Lower leg skin (tissue), 4 donors: ENCODE results near the gene ZNF462. TPM values are rescaled to one million over a fixed set of nuclear protein-coding genes. Genes with fewer than 3 reads are reported as not detected.

Source experiments
- DNase-seq, 2 donors: peaks; one replicate each; pipeline ENCODE4 v3.0.0-alpha.2; 2019; ENCODE audit warnings: low spot score in 2 of 2
- H3K4me3 ChIP-seq: fragments of 200-600 bp; sonication (generic); 2 replicates; pipeline ENCODE4 v1.5.1; 2017; ENCODE audit warnings: mild to moderate bottlenecking, low read depth; ENCODE audit not compliant: poor library complexity, severe bottlenecking
- POLR2A ChIP-seq, 2 donors: fragments of 450-650 bp; IDR thresholded peaks; one replicate each; pipeline ENCODE4 v1.6.1; 2016 to 2017; ENCODE audit warnings: antibody characterized with exemption in 2 of 2, mild to moderate bottlenecking in 1 of 2, moderate library complexity in 1 of 2
- WGBS, 2 donors: methylation state at CpG; one replicate each; pipeline ENCODE4 v1.1.5; 2018; 5-methylcytosine and 5-hydroxymethylcytosine counted together
- intact Hi-C: fragments of 100-400 bp; cut with DNase I; formaldehyde crosslinking; loops from one replicate; pipeline ENCODE4 v1.15.0; 2023; ENCODE audit warnings: low total_unique reads
- total RNA-seq, 4 donors: library from RNA; depleted of rRNA; stranded (reverse); fragments of >200 nt; gene quantifications; one replicate each; pipeline ENCODE4 v1.1.0, GENCODE V29; 2016
- TF ChIP-seq, protein P1 (sequence below), 3 donors: fragments of 450-650 bp; IDR thresholded peaks; one replicate each; pipeline ENCODE4 v1.5.1; 2016; ENCODE audit warnings: antibody characterized with exemption in 3 of 3, mild to moderate bottlenecking in 3 of 3, moderate library complexity in 2 of 3

The ZNF462 gene
- total RNA-seq, 4 donors from 2014 or later = 13.3 to 19.9 (median 16.2) TPM

DNA sequence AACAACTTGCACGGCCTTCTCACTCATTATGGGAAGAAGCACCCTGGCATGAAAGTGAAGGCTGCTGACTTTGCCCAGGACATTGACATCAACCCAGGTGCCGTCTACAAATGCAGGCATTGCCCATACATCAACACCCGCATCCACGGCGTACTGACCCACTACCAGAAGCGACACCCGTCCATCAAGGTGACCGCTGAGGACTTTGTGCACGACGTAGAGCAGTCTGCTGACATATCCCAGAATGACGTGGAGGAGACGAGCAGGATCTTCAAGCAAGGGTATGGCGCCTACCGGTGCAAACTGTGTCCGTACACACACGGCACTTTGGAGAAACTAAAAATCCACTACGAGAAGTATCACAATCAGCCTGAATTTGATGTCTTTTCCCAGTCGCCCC lies 65.4 kb downstream of the ZNF462 start:
- TF ChIP-seq POLR2A (IDR thresholded peaks at IDR 0.05) = no peak
- TF ChIP-seq, protein P1, sequence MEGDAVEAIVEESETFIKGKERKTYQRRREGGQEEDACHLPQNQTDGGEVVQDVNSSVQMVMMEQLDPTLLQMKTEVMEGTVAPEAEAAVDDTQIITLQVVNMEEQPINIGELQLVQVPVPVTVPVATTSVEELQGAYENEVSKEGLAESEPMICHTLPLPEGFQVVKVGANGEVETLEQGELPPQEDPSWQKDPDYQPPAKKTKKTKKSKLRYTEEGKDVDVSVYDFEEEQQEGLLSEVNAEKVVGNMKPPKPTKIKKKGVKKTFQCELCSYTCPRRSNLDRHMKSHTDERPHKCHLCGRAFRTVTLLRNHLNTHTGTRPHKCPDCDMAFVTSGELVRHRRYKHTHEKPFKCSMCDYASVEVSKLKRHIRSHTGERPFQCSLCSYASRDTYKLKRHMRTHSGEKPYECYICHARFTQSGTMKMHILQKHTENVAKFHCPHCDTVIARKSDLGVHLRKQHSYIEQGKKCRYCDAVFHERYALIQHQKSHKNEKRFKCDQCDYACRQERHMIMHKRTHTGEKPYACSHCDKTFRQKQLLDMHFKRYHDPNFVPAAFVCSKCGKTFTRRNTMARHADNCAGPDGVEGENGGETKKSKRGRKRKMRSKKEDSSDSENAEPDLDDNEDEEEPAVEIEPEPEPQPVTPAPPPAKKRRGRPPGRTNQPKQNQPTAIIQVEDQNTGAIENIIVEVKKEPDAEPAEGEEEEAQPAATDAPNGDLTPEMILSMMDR (IDR thresholded peaks at IDR 0.05) = no peak
- WGBS, 2 donors = 97% methylated on average over 18 of the region's 18 CpGs
- no peak overlapping the region for H3K4me3 ChIP-seq
- intact Hi-C loops = no loop called here
- DNase-seq = no peak

DNA sequence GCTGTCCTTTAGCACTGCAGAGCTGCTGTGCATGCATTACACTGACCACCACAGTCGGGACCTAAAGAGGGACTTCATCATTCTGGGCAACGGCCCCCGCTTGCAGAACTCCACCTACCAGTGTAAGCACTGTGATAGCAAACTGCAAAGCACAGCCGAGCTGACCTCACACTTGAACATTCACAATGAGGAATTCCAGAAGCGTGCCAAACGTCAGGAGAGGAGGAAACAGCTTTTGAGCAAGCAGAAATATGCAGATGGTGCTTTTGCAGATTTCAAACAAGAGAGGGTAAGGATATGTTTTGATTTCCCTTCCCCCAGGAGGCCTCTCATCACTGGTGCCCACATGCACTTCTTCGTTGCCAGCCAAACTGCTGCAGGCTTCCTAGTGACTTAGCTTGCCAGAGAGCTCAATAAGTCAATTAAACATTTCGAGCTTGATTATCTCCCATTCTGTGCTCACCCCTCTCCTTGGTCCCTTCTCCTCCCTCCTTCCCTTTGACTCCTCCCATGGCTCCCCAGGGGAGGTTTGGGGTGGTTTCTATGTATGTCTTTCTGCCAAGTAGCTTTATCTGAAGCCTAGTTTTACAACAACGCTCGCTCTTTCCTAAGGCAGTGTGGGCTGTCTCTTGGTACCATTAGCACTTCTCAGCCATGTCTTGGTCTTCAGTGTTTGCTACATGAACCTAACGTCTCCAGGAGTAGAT lies 66.7 kb downstream of the ZNF462 start:
- no peak for DNase-seq
- TF ChIP-seq POLR2A (IDR thresholded peaks at IDR 0.05) = no peak
- TF ChIP-seq, protein P1 (IDR thresholded peaks at IDR 0.05) = no peak
- H3K4me3 ChIP-seq = no peak overlapping the region
- intact Hi-C loops = loop anchor here (5.0 kb wide), 1 partner anchor 1242 kb away; no protein-coding TSS in a partner anchor
- WGBS, 2 donors = 63 to 66% methylated on average over 11 of the region's 11 CpGs

DNA sequence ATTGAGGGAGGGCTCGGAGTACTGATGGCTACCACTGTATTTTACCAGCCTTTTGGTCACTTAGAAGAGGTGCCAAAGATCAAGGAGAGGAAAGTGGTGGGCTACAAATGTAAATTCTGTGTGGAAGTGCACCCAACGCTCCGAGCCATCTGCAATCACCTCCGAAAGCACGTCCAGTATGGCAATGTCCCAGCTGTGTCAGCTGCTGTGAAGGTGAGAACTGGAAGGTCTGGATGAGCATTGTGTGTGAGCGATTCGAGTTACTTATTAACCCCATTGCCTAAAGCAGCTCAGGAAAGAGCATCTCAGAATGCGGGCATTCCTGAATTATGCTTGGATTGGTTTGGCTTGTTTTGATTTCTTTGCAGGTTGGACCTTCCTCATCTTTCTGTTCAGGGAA lies 67.5 kb downstream of the ZNF462 start:
- no peak overlapping the region for H3K4me3 ChIP-seq
- TF ChIP-seq POLR2A (IDR thresholded peaks at IDR 0.05) = no peak
- TF ChIP-seq, protein P1 (IDR thresholded peaks at IDR 0.05) = no peak
- 93 to 96% methylated on average over 8 of the region's 8 CpGs for WGBS, 2 donors
- DNase-seq = no peak
- intact Hi-C loops = loop anchor here (5.0 kb wide), 1 partner anchor 1243 kb away; no protein-coding TSS in a partner anchor

DNA sequence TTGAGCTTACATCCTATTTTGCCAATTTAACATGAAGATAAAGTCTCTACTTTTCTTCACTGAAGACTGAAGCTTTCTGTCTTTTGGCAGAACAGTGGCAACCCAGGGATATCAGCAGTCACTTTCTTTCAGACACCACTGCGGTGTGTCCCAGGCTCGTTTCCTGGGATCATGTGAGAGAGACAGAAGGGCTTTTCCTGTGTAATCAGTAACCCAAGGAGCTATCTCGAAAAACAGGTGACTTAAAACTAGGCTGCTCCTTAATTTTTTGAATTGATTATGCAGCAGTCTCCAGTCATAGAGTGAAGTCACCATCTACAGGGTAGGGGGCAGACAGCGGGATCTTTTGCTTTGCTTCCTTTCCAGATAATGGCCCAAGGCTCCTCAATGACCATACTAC lies 68.5 kb downstream of the ZNF462 start:
- intact Hi-C loops = loop anchor here (5.0 kb wide), 1 partner anchor 1244 kb away; no protein-coding TSS in a partner anchor
- WGBS, 2 donors = 95 to 96% methylated on average over 4 of the region's 4 CpGs
- TF ChIP-seq POLR2A (IDR thresholded peaks at IDR 0.05) = no peak
- TF ChIP-seq, protein P1 (IDR thresholded peaks at IDR 0.05) = no peak
- no peak overlapping the region for H3K4me3 ChIP-seq
- no peak for DNase-seq

DNA sequence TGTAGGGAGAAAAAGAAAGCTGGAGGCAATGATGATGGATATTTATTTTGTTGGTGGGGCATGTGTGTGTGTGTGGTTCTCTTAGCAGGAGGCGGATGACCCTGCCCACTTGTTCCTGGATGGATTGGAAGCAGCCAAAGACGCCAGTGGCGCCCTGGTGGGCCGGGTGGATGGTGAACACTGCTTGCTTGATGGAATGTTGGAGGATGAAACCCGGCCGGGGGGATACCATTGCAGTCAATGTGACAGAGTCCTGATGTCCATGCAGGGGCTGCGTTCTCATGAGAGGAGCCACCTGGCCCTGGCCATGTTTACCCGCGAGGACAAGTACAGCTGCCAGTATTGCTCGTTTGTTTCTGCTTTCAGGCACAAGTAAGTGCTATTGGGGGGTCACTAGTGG lies 69.2 kb downstream of the ZNF462 start:
- H3K4me3 ChIP-seq = no peak overlapping the region
- WGBS, 2 donors = 94 to 96% methylated on average over 10 of the region's 10 CpGs
- intact Hi-C loops = loop anchor here (5.0 kb wide), 1 partner anchor 1245 kb away; no protein-coding TSS in a partner anchor
- TF ChIP-seq POLR2A (IDR thresholded peaks at IDR 0.05) = no peak
- TF ChIP-seq, protein P1 (IDR thresholded peaks at IDR 0.05) = no peak
- no peak for DNase-seq
